Measurements from ENCODE around the gene KIAA0825.

Gene KIAA0825

GRCh38 chr5:94403483-94403882, 214.9 kb downstream of the KIAA0825 start:
- Histone ChIP-seq H3K27me3 (ENCODE audit: low read depth, low read length) (no peaks in the 10 kb centered on the region), H3K4me2 (ENCODE audit: low read length) (no peak overlapping the region), H3K36me3 (replicated peaks; ENCODE audit: low read depth, low read length) (no peaks in the 10 kb centered on the region), H3K27ac (ENCODE audit: low read length) (no peak overlapping the region), H3K4me3 (ENCODE audit: low read length) (no peak overlapping the region), H3K79me2 (ENCODE audit: low read length) (no peaks in the 10 kb centered on the region), H2AFZ (ENCODE audit: low read depth, low read length) (no peak overlapping the region), H3K9me3 (ENCODE audit: insufficient read depth, low read length) (no peaks in the 10 kb centered on the region), H3K9ac (ENCODE audit: low read length) (no peak overlapping the region), H4K20me1 (ENCODE audit: insufficient read depth, low read length) (no peaks in the 10 kb centered on the region), H3K4me1 (ENCODE audit: low read length) (no peaks in the 10 kb centered on the region)
- TF ChIP-seq CTCF (IDR thresholded peaks at IDR 0.05; ENCODE audit: low read depth, low read length) (no peak), EZH2phosphoT487 (IDR thresholded peaks at IDR 0.05; ENCODE audit: low read depth) (no peak)

- Histone ChIP-seq H3K4me2 (ENCODE audit: low read length) (no peak overlapping the region), H3K27me3 (ENCODE audit: low read depth, low read length) (no peaks in the 10 kb centered on the region)
- TF ChIP-seq CTCF (IDR thresholded peaks at IDR 0.05; ENCODE audit: low read depth, low read length), result no peak
- TF ChIP-seq EZH2phosphoT487 (IDR thresholded peaks at IDR 0.05; ENCODE audit: low read depth), result no peak
These were observed 216.3 kb downstream of the KIAA0825 start for GRCh38 chr5:94402096-94402495.

GRCh38 chr5:94397508-94397907, 220.9 kb downstream of the KIAA0825 start:
- TF ChIP-seq CTCF (IDR thresholded peaks at IDR 0.05; ENCODE audit: low read depth, low read length) (no peak), EZH2phosphoT487 (IDR thresholded peaks at IDR 0.05; ENCODE audit: low read depth) (no peak)
- Histone ChIP-seq H4K20me1 (ENCODE audit: insufficient read depth, low read length) (no peaks in the 10 kb centered on the region), H3K79me2 (ENCODE audit: low read length) (no peaks in the 10 kb centered on the region), H3K9me3 (ENCODE audit: insufficient read depth, low read length) (no peaks in the 10 kb centered on the region), H3K36me3 (replicated peaks; ENCODE audit: low read depth, low read length) (no peaks in the 10 kb centered on the region), H3K9ac (ENCODE audit: low read length) (no peak overlapping the region), H3K27ac (ENCODE audit: low read length) (no peak overlapping the region), H2AFZ (ENCODE audit: low read depth, low read length) (no peak overlapping the region), H3K27me3 (ENCODE audit: low read depth, low read length) (no peaks in the 10 kb centered on the region), H3K4me1 (ENCODE audit: low read length) (no peaks in the 10 kb centered on the region), H3K4me2 (ENCODE audit: low read length) (no peak overlapping the region), H3K4me3 (ENCODE audit: low read length) (no peak overlapping the region)

More at GRCh38 chr5:94402096-94402495, 216.3 kb downstream of the KIAA0825 start:
- Histone ChIP-seq H2AFZ (ENCODE audit: low read depth, low read length) (no peak overlapping the region), H3K27ac (ENCODE audit: low read length) (no peak overlapping the region), H3K9ac (ENCODE audit: low read length) (no peak overlapping the region), H3K36me3 (replicated peaks; ENCODE audit: low read depth, low read length) (no peaks in the 10 kb centered on the region), H3K4me3 (ENCODE audit: low read length) (no peak overlapping the region), H4K20me1 (ENCODE audit: insufficient read depth, low read length) (no peaks in the 10 kb centered on the region), H3K79me2 (ENCODE audit: low read length) (no peaks in the 10 kb centered on the region), H3K9me3 (ENCODE audit: insufficient read depth, low read length) (no peaks in the 10 kb centered on the region), H3K4me1 (ENCODE audit: low read length) (no peaks in the 10 kb centered on the region)

GRCh38 chr5:94396687-94397086, 221.7 kb downstream of the KIAA0825 start:
- H3K9ac ChIP-seq (ENCODE audit: low read length), result no peak overlapping the region
- H3K27me3 ChIP-seq (ENCODE audit: low read depth, low read length), result no peaks in the 10 kb centered on the region
- no peaks in the 10 kb centered on the region for H3K36me3 ChIP-seq (replicated peaks; ENCODE audit: low read depth, low read length)
- H3K4me1 ChIP-seq (ENCODE audit: low read length), result no peaks in the 10 kb centered on the region
- H3K79me2 ChIP-seq (ENCODE audit: low read length), result no peaks in the 10 kb centered on the region
- no peaks in the 10 kb centered on the region for H3K9me3 ChIP-seq (ENCODE audit: insufficient read depth, low read length)
- H3K4me2 ChIP-seq (ENCODE audit: low read length), result no peak overlapping the region
- H2AFZ ChIP-seq (ENCODE audit: low read depth, low read length), result no peak overlapping the region
- no peak overlapping the region for H3K4me3 ChIP-seq (ENCODE audit: low read length)
- TF ChIP-seq CTCF (IDR thresholded peaks at IDR 0.05; ENCODE audit: low read depth, low read length), result no peak
- TF ChIP-seq EZH2phosphoT487 (IDR thresholded peaks at IDR 0.05; ENCODE audit: low read depth), result no peak
- H4K20me1 ChIP-seq (ENCODE audit: insufficient read depth, low read length), result no peaks in the 10 kb centered on the region
- H3K27ac ChIP-seq (ENCODE audit: low read length), result no peak overlapping the region
